ENCODE measurements around the gene DUS3L. TPM values are rescaled to one million over a fixed set of nuclear protein-coding genes. Genes with fewer than 3 reads are reported as not detected.

Gene DUS3L
- total and polyA plus RNA-seq, 2 of the 8 experiments (the other 6 are each of a cell fraction or from before 2014, with no cell fraction given): 37.6 to 39.1 TPM

DNA sequence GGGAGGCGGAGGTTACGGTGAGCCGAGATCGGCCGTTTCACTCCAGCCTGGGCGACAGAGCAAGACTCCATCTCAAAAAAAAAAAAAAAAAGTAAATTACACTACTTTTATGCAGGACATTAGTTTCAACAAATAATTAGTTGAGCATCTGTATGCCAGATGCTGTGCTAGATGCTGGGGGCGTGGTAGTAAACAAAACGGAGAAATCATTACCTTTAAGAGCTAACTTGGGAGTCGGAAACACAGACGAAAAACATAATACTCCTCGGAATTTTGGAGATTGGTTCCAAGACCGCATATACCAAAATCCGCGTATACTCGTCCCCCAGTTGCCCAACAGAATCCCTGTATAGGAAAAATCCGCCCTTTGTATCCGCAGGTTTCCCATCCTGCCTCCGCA lies 1.3 kb upstream of the DUS3L start:
- POLR2A ChIA-PET (ENCODE audit: partially characterized antibody): interaction anchor here (1.0 to 4.5 kb wide), 7 partner anchors 8 to 105 kb away, joined by 3 to 32 read pairs (median 4); no protein-coding TSS in a partner anchor
- no peak overlapping the region for H3K4me3 ChIP-seq (ENCODE audit: extremely low read depth in 1 of 4, insufficient read depth in 2 of 4, low read depth in 3 of 4, low read length in 4 of 4)
- no peak overlapping the region for H4K8ac ChIP-seq (ENCODE audit: extremely low read depth, insufficient read depth, low read length)
- H3K23ac ChIP-seq (ENCODE audit: insufficient read length): no peak overlapping the region
- FAIRE-seq: no peak
- no peak overlapping the region for H3K27ac ChIP-seq (ENCODE audit: low read depth, low read length)
- H2BK5ac ChIP-seq (ENCODE audit: low read depth, low read length): no peak overlapping the region
- H2BK20ac ChIP-seq (ENCODE audit: low read length): no peak overlapping the region
- no peak overlapping the region for H4K5ac ChIP-seq (ENCODE audit: insufficient read length, low read depth, low read length)
- no peak for DNase-seq (ENCODE audit: low read depth in 1 of 2, low spot score in 2 of 2)
- no peak overlapping the region for H2BK120ac ChIP-seq (replicated peaks; ENCODE audit: low read depth, low read length)
- no peak overlapping the region for H2BK15ac ChIP-seq (ENCODE audit: low read length)
- no peak overlapping the region for H3K4ac ChIP-seq (replicated peaks; ENCODE audit: insufficient read length, low read depth, low read length)
- no peaks in the 10 kb centered on the region; a peak in 1 of 7 replicates for H3K4me1 ChIP-seq (replicated peaks in 1 of 4; ENCODE audit: control insufficient read depth in 3 of 4, insufficient read depth in 4 of 4, low read length in 3 of 4)
- peaks cover 15 to 21% (median 18%) of the 10 kb centered on the region in 4 experiments for H3K36me3 ChIP-seq (ENCODE audit: control insufficient read depth in 2 of 4, insufficient read depth in 4 of 4, low read length in 3 of 4)
- CTCF ChIA-PET (ENCODE audit: partially characterized antibody): interaction anchor here (0.8 to 3.0 kb wide), 5 partner anchors 11 to 77 kb away, joined by 3 to 13 read pairs (median 5); partner anchors contain the start of gene NRTN
- H4K20me1 ChIP-seq (replicated peaks in 1 of 2; ENCODE audit: control insufficient read depth in 1 of 2, insufficient read depth in 2 of 2, low read length in 2 of 2): peaks cover 0 to 4% of the 10 kb centered on the region in 2 experiments
- no peak overlapping the region for H4K91ac ChIP-seq (replicated peaks; ENCODE audit: insufficient read length, low read length)
- no peak overlapping the region for H3K9ac ChIP-seq (replicated peaks in 1 of 4; ENCODE audit: extremely low read depth in 1 of 4, low read depth in 3 of 4, low read length in 3 of 4)
- H3K9me3 ChIP-seq (ENCODE audit: insufficient read depth in 2 of 2, low read depth in 1 of 2, low read length in 1 of 2): no peaks in the 10 kb centered on the region
- no peak overlapping the region for H2BK12ac ChIP-seq (ENCODE audit: low read depth, low read length)
- no peak overlapping the region for H2AFZ ChIP-seq (ENCODE audit: low read length)
- H3K27me3 ChIP-seq (replicated peaks in 1 of 4; ENCODE audit: control insufficient read depth in 3 of 4, extremely low read depth in 1 of 4, insufficient read depth in 3 of 4, low read length in 3 of 4): no peaks in the 10 kb centered on the region
- peaks cover 3% of the 10 kb centered on the region; the same call in 1 of the 2 replicates for H3K23me2 ChIP-seq (ENCODE audit: low read depth, low read length)
- H3K56ac ChIP-seq (replicated peaks; ENCODE audit: insufficient read length, low read depth, low read length): no peak overlapping the region
- peaks cover 5% of the 10 kb centered on the region; the same call in 1 of the 2 replicates for H3K79me1 ChIP-seq (ENCODE audit: low read depth, low read length)
- 93% methylated on average over 12 of the region's 18 CpGs; no CpG with 5 or more reads in 1 of the 2 experiments for WGBS, 2 experiments (ENCODE audit: extremely low coverage in 1 of 2, insufficient coverage in 1 of 2, insufficient read length in 1 of 2, insufficient replicate concordance in 2 of 2, low coverage in 1 of 2, low lambda C conversion rate in 2 of 2, missing lambda C conversion rate in 1 of 2)
- H3K14ac ChIP-seq (ENCODE audit: insufficient read length): no peak overlapping the region
- TF ChIP-seq BRCA1 (IDR thresholded peaks at IDR 0.05; ENCODE audit: low read depth, low read length) (no peak), KDM4A (IDR thresholded peaks at IDR 0.05; ENCODE audit: low read depth, low read length, severe bottlenecking) (no peak), SP4 (IDR thresholded peaks at IDR 0.05; ENCODE audit: low read length) (no peak), TEAD4 (IDR thresholded peaks at IDR 0.05; ENCODE audit: low read depth, low read length) (no peak), SAP30 (IDR thresholded peaks at IDR 0.05; ENCODE audit: insufficient read depth, insufficient replicate concordance, low read length) (no peak), SIX5 (IDR thresholded peaks at IDR 0.05; ENCODE audit: low read depth, low read length) (no peak), HDAC6 (IDR thresholded peaks at IDR 0.05; ENCODE audit: low read depth, low read length) (no peak), TCF12 (IDR thresholded peaks at IDR 0.05; ENCODE audit: low read depth, low read length) (no peak), TAF7 (optimal IDR thresholded peaks at IDR 0.05; ENCODE audit: borderline replicate concordance, low read depth, low read length) (no peak), SIN3A (conservative IDR thresholded peaks at IDR 0.05 in 1 of 2, IDR thresholded peaks at IDR 0.05 in 1 of 2; ENCODE audit: low read depth in 1 of 2, low read length in 2 of 2) (no peak)
- H3K18ac ChIP-seq (ENCODE audit: extremely low read depth, low read length): no peak overlapping the region
- no peak overlapping the region for H3K4me2 ChIP-seq (ENCODE audit: insufficient read depth in 1 of 2, low read depth in 2 of 2, low read length in 2 of 2)
- no peak overlapping the region for H2AK5ac ChIP-seq (ENCODE audit: low read depth, low read length)
- H3K79me2 ChIP-seq (ENCODE audit: control insufficient read depth in 1 of 2, insufficient read depth in 2 of 2, low read length in 2 of 2): no peaks in the 10 kb centered on the region
